IPS-15b (cell line): ENCODE results near the gene TRPM3.

ENCODE experiments used
- H3K27me3 ChIP-seq: one replicate; pipeline ENCODE4 v1.6.1; 2013; ENCODE audit warnings: low read length; ENCODE audit not compliant: control insufficient read depth, insufficient read depth
- H3K36me3 ChIP-seq: one replicate; pipeline ENCODE4 v1.6.1; 2013; ENCODE audit warnings: low read length; ENCODE audit not compliant: control insufficient read depth, insufficient read depth
- H3K4me1 ChIP-seq: one replicate; pipeline ENCODE4 v1.6.1; 2013; ENCODE audit warnings: mild to moderate bottlenecking, low read length; ENCODE audit not compliant: control insufficient read depth, insufficient read depth
- H3K4me3 ChIP-seq: one replicate; pipeline ENCODE4 v1.5.1; 2013; ENCODE audit warnings: low read depth, low read length
- H3K9ac ChIP-seq: one replicate; pipeline ENCODE4 v1.6.1; 2013; ENCODE audit warnings: low read depth, mild to moderate bottlenecking, low read length
- H3K9me3 ChIP-seq: one replicate; pipeline ENCODE4 v1.6.1; 2013; ENCODE audit warnings: mild to moderate bottlenecking, low read length; ENCODE audit not compliant: control insufficient read depth, insufficient read depth

Gene TRPM3

GRCh38 chr9:70947086-70947485, 174.3 kb downstream of the TRPM3 start:
- no peaks in the 10 kb centered on the region for H3K27me3 ChIP-seq
- no peak overlapping the region for H3K9ac ChIP-seq
- no peak overlapping the region for H3K4me3 ChIP-seq
- H3K36me3 ChIP-seq, result no peaks in the 10 kb centered on the region
- H3K9me3 ChIP-seq, result no peaks in the 10 kb centered on the region
- H3K4me1 ChIP-seq, result peaks cover 16% of the 10 kb centered on the region

DNA sequence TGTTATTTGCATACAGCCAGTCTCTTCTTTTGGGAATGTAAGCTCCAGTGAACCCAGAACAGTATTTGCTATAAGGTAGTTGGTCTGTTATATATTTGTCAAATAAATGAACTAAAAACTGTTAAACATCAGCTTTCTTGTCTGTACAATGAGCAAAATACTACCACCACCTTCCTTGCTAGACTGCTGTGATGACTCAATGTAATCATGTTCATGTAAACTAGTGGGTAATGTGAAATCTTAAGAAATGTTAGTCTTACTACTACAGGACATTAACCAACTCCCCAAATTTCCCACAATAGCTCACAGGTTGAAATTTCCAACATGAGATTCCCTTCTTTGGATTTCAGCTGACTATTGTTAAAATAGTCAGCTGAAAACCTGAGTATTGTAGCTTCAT, 176.1 kb downstream of the TRPM3 start:
- H3K27me3 ChIP-seq, result no peaks in the 10 kb centered on the region
- H3K4me1 ChIP-seq, result peaks cover 20% of the 10 kb centered on the region
- H3K9ac ChIP-seq, result no peak overlapping the region
- H3K4me3 ChIP-seq, result no peak overlapping the region
- H3K36me3 ChIP-seq, result no peaks in the 10 kb centered on the region
- H3K9me3 ChIP-seq, result no peaks in the 10 kb centered on the region

DNA sequence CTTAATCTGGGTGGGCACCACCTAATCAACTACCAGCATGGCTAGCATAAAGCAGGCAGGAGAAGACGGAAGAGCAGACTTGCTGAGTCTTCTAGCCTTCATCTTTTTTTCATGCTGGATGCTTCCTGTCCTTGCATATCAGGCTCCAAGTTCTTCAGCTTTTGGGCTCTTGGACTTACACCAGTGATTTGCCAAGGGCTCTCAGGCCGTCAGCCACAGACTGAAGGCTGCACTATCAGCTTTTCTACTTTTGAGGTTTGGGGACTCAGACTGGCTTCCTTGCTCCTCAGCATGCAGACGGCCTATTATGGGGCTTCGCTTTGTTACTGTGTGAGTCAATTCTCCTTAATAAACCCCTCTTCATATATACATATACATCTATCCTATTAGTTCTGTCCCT, 180.2 kb downstream of the TRPM3 start:
- Histone ChIP-seq H3K9ac (no peak overlapping the region), H3K4me3 (no peak overlapping the region), H3K27me3 (no peaks in the 10 kb centered on the region), H3K36me3 (no peaks in the 10 kb centered on the region), H3K4me1 (peaks cover 13% of the 10 kb centered on the region), H3K9me3 (no peaks in the 10 kb centered on the region)

DNA sequence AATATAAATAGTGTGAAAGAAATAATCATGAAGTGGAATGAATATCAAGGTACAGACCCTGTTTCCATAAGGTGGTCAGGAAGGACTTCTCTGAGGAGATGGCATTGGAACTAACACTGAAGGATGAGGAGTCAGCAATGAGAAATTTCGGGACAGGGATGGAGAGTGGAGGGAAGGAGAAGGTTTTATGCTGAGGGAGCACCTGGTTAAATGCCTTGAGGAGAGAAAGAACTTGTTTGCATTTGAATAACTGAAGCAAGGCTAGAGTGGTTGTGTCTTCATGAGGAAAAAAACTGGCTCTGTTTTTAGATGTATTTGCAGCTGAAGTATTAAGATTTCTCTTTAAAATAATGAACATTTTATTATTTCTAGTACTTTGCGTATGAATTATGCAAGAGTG, 180.8 kb downstream of the TRPM3 start:
- no peaks in the 10 kb centered on the region for H3K27me3 ChIP-seq
- H3K9me3 ChIP-seq, result no peaks in the 10 kb centered on the region
- H3K4me3 ChIP-seq, result no peak overlapping the region
- no peaks in the 10 kb centered on the region for H3K36me3 ChIP-seq
- peaks cover 13% of the 10 kb centered on the region for H3K4me1 ChIP-seq
- H3K9ac ChIP-seq, result no peak overlapping the region

GRCh38 chr9:70936536-70936935, 184.9 kb downstream of the TRPM3 start:
- Histone ChIP-seq H3K9me3 (no peaks in the 10 kb centered on the region), H3K9ac (no peak overlapping the region), H3K4me3 (no peak overlapping the region), H3K4me1 (peaks cover 26% of the 10 kb centered on the region), H3K36me3 (no peaks in the 10 kb centered on the region), H3K27me3 (no peaks in the 10 kb centered on the region)

DNA sequence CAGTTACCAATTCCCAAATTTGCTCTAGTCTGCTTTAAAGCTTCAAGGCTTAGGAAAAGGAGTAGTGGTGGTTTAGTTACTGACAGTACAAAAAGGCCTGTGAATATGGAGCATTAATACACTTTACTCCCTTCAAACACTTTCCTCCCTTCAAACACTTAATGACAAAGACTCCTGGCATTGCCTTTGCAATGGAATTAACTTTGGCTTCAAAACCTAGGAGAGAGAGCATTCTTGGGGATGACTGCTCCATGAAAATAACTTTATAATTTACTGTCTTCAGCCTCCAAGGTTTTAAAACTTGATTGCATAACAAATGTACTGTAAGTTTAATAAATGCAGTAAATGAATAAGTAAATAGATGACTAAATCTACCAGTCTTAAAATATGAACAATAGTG, 185.6 kb downstream of the TRPM3 start:
- Histone ChIP-seq H3K4me1 (peaks cover 23% of the 10 kb centered on the region), H3K27me3 (no peaks in the 10 kb centered on the region), H3K4me3 (no peak overlapping the region), H3K36me3 (no peaks in the 10 kb centered on the region), H3K9ac (no peak overlapping the region), H3K9me3 (no peaks in the 10 kb centered on the region)

DNA sequence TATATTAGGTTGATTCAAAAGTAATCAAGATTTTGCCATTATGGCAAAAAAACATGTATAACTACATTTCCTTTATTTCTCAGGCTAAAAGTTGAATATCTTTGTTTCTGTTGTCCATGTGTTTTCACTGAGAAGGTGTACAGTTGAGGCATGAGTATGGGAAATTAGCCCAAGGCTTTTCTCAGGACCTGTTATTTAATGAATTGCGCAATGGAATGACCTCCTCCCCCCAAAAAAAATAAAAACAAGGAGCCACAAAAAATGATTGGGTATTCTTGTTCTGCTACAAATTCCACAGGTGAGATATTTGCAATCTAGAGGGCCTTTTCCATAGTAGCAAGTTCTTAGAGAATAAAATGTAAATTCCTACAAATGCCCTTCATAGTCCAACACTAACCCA, 186.8 kb downstream of the TRPM3 start:
- Histone ChIP-seq H3K36me3 (no peaks in the 10 kb centered on the region), H3K9me3 (no peaks in the 10 kb centered on the region), H3K4me3 (no peak overlapping the region), H3K4me1 (peaks cover 12% of the 10 kb centered on the region), H3K9ac (no peak overlapping the region), H3K27me3 (no peaks in the 10 kb centered on the region)

DNA sequence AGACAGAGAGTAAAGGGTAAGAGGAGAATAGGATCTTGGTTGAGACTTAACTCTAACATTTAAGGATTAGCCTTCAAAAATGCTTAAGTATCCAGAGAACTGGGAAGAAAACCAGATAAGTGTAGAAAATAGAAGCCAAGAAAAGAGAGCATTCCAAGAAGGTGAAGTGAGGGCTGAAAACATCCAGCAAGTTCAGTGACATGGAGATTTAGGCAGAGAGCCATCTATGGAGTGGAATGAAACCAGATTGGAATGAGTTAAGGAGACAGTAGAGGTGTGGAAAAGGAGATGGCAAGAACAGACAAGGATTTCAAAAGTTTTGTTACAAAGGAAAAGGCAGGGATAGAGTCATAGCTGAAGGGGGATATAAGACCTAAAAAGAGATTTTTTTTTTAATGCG, 188.1 kb downstream of the TRPM3 start:
- Histone ChIP-seq H3K9ac (no peak overlapping the region), H3K9me3 (no peaks in the 10 kb centered on the region), H3K4me1 (peaks cover 12% of the 10 kb centered on the region), H3K27me3 (no peaks in the 10 kb centered on the region), H3K4me3 (no peak overlapping the region), H3K36me3 (no peaks in the 10 kb centered on the region)

GRCh38 chr9:70932097-70932496, 189.3 kb downstream of the TRPM3 start:
- Histone ChIP-seq H3K4me1 (peaks cover 12% of the 10 kb centered on the region), H3K4me3 (no peak overlapping the region), H3K9ac (no peak overlapping the region), H3K9me3 (no peaks in the 10 kb centered on the region), H3K27me3 (no peaks in the 10 kb centered on the region), H3K36me3 (no peaks in the 10 kb centered on the region)

DNA sequence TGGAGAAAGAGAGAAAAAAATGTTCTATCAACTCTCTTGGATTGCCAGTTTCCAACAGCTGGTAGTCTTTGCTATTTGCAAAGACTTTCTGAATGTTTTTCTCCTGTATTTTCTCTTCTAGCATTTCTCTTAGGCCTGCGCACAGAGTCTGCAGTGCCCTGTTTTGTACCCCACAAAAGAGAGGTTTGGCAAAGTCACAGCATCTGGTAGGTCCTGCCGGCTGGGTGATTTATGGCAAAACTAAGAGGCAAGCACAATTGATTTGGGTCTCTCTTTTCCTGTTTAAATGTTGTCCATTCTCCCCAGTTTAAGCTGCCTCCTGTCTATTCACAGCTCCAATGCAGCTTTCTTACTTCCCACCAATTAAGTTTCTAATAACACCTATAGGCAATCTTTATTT, 193.9 kb downstream of the TRPM3 start:
- H3K9me3 ChIP-seq, result no peaks in the 10 kb centered on the region
- no peak overlapping the region for H3K9ac ChIP-seq
- no peaks in the 10 kb centered on the region for H3K36me3 ChIP-seq
- no peaks in the 10 kb centered on the region for H3K27me3 ChIP-seq
- H3K4me3 ChIP-seq, result no peak overlapping the region
- H3K4me1 ChIP-seq, result peaks cover 8% of the 10 kb centered on the region

DNA sequence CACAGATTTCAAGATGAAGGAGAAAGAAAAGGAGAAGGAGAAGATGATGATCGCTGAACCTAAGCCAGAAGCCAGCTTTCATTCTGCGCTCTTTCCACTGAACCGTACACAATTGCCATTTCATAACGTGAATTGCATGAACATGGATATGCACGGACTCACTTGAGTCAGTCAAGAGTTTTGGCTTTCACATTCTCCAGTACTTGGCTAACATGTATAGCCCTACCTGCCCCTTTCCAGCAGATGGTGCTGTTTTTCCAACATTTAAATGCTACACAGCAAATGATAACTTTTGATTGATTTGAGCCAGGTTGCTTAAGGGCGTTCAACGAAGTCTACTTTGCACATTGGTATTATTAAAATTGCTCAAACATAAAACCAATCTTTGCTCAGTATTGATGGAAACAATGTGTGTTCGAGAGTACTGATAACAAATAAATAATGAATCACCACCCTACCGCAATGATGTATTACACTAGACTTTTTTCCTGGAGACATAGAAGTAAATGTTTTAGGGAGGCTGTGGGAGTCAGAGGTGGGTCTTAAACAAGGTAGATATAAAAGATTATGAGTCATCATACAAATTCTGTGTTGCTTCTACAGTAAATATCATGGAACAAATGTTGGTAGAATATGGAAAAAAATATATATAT, 196.4 kb downstream of the TRPM3 start:
- Histone ChIP-seq H3K36me3 (no peaks in the 10 kb centered on the region), H3K9me3 (no peaks in the 10 kb centered on the region), H3K27me3 (no peaks in the 10 kb centered on the region), H3K9ac (no peak overlapping the region), H3K4me1 (no peaks in the 10 kb centered on the region), H3K4me3 (no peak overlapping the region)

GRCh38 chr9:70924380-70924779, 197.0 kb downstream of the TRPM3 start:
- no peaks in the 10 kb centered on the region for H3K4me1 ChIP-seq
- no peaks in the 10 kb centered on the region for H3K9me3 ChIP-seq
- no peak overlapping the region for H3K9ac ChIP-seq
- H3K4me3 ChIP-seq, result no peak overlapping the region
- H3K27me3 ChIP-seq, result no peaks in the 10 kb centered on the region
- no peaks in the 10 kb centered on the region for H3K36me3 ChIP-seq
